ENCODE results near the gene RHBDL1.
A peak's percentile ranks its signal among the peaks of the same experiment; 100 is the strongest.

DNA sequence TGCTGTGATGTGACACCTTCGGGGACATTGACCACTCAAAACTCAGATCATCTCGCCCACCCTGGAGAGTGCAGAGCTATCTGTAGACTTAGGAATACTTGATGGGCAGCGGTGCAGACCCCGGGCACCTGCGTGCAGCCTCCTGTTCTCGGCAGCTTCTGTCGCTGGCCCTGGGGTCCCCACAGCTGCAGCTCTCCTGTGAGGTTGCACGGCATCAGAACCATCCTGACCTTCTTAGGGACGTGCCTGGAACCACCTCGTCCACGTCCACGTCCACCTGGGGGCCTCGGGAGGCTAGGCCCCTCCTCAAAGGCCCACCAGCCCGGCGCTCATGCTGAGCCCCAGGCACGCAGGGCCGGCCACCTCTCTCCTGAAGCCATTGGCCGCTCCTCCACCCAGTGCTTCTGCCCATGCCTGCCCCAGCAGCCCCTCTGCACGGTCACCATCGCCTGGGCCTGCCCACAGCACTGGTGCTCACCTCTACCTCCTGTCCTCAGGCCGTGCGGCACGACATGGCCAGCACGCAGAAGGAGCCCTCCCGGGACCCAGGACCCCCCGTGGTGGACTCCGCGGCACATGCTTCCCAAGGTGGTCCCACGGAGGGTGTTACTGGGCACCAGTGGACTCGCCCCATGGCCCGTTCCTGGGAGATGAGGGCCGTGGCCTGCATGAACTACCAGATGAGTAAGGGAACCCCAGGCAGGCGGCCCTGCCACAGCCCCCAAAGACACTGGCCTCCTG, 47.0 kb upstream of the RHBDL1 start:
- TF ChIP-seq JUND (IDR thresholded peaks at IDR 0.05) (no peak), POLR2A (IDR thresholded peaks at IDR 0.05; ENCODE audit: borderline replicate concordance, extremely low read depth, insufficient read depth, insufficient read length) (no peak), SP1 (IDR thresholded peaks at IDR 0.05; ENCODE audit: low read depth) (no peak), POLR2AphosphoS5 (IDR thresholded peaks at IDR 0.05; ENCODE audit: low read depth, low read length) (0 out of 2 replicates have a peak, but pooled peaks have one; percentile 11), EZH2phosphoT487 (IDR thresholded peaks at IDR 0.05; ENCODE audit: borderline replicate concordance) (no peak), CBX3 (IDR thresholded peaks at IDR 0.05; ENCODE audit: low read depth) (no peak), EZH2 (IDR thresholded peaks at IDR 0.05) (no peak)
- TF ChIP-seq, protein P1, sequence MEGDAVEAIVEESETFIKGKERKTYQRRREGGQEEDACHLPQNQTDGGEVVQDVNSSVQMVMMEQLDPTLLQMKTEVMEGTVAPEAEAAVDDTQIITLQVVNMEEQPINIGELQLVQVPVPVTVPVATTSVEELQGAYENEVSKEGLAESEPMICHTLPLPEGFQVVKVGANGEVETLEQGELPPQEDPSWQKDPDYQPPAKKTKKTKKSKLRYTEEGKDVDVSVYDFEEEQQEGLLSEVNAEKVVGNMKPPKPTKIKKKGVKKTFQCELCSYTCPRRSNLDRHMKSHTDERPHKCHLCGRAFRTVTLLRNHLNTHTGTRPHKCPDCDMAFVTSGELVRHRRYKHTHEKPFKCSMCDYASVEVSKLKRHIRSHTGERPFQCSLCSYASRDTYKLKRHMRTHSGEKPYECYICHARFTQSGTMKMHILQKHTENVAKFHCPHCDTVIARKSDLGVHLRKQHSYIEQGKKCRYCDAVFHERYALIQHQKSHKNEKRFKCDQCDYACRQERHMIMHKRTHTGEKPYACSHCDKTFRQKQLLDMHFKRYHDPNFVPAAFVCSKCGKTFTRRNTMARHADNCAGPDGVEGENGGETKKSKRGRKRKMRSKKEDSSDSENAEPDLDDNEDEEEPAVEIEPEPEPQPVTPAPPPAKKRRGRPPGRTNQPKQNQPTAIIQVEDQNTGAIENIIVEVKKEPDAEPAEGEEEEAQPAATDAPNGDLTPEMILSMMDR (IDR thresholded peaks at IDR 0.05 in 2 of 3, conservative IDR thresholded peaks at IDR 0.05 in 1 of 3; ENCODE audit: borderline replicate concordance in 1 of 3, insufficient read depth in 1 of 3, low read depth in 2 of 3, low read length in 2 of 3), result no peak

All from HCT116 (cell line).